GM23338 (cell line): ENCODE results near the gene MET. TPM values are rescaled to one million over a fixed set of nuclear protein-coding genes. Genes with fewer than 3 reads are reported as not detected.
"Not testable (repeated sequence)": the region's sequence is repeated elsewhere in the genome, so short reads cannot be mapped to it uniquely, and the experiment has no call there.

Experiments used
- ATAC-seq: fragments of 200-7000 bp; cut with Tn5 transposase; 3 replicates; pipeline ENCODE4 v1.9.1; 2020
- DNase-seq: peaks from one replicate; pipeline ENCODE4 v3.0.0-alpha.2; 2015; ENCODE audit warnings: low spot score
- H2AFZ ChIP-seq: fragments of 200-600 bp; sonication (generic); 2 replicates; pipeline ENCODE4 v1.8.0; 2016; ENCODE audit warnings: antibody characterized with exemption, mild to moderate bottlenecking, moderate library complexity
- H3F3A ChIP-seq: fragments of 200-600 bp; sonication (generic); replicated peaks from 2 replicates; pipeline ENCODE4 v1.8.0; 2017; ENCODE audit warnings: antibody characterized with exemption, mixed run types, low read depth
- H3K27ac ChIP-seq: fragments of 200-600 bp; sonication (generic); 2 replicates; pipeline ENCODE4 v1.6.1; 2016; ENCODE audit warnings: low read depth
- H3K27me3 ChIP-seq: fragments of 200-600 bp; sonication (generic); 2 replicates; pipeline ENCODE4 v1.8.0; 2016; ENCODE audit warnings: mild to moderate bottlenecking, mixed run types, moderate library complexity; ENCODE audit not compliant: insufficient read depth
- H3K36me3 ChIP-seq: fragments of 200-600 bp; sonication (generic); 2 replicates; pipeline ENCODE4 v1.8.0; 2016; ENCODE audit warnings: mild to moderate bottlenecking; ENCODE audit not compliant: insufficient read depth
- H3K4me1 ChIP-seq: fragments of 200-600 bp; sonication (generic); 2 replicates; pipeline ENCODE4 v1.8.0; 2016; ENCODE audit warnings: mild to moderate bottlenecking, moderate library complexity; ENCODE audit not compliant: insufficient read depth
- H3K4me2 ChIP-seq: fragments of 200-600 bp; sonication (generic); 2 replicates; pipeline ENCODE4 v1.7.1; 2017; ENCODE audit warnings: mixed run types
- H3K4me3 ChIP-seq: fragments of 200-600 bp; sonication (generic); 2 replicates; pipeline ENCODE4 v1.6.1; 2016; ENCODE audit warnings: mixed run types
- H3K79me2 ChIP-seq: fragments of 200-600 bp; sonication (generic); replicated peaks from 2 replicates; pipeline ENCODE4 v1.8.0; 2017; ENCODE audit warnings: mild to moderate bottlenecking; ENCODE audit not compliant: insufficient read depth
- H3K9me2 ChIP-seq: fragments of 200-600 bp; sonication (generic); 2 replicates; pipeline ENCODE4 v1.8.0; 2017; ENCODE audit not compliant: insufficient read depth
- H4K20me1 ChIP-seq: fragments of 200-600 bp; sonication (generic); replicated peaks from 2 replicates; pipeline ENCODE4 v1.8.0; 2017; ENCODE audit warnings: mild to moderate bottlenecking; ENCODE audit not compliant: insufficient read depth
- H3K27ac Mint-ChIP-seq: 2 replicates; pipeline ENCODE4 v1.8.0; 2020; ENCODE audit warnings: inconsistent platforms, mild to moderate bottlenecking, moderate library complexity, mixed read lengths
- H3K27me3 Mint-ChIP-seq: 3 replicates; pipeline ENCODE4 v1.8.0; 2022; ENCODE audit warnings: low read depth, mild to moderate bottlenecking, moderate library complexity, mixed read lengths, inconsistent platforms; ENCODE audit not compliant: insufficient read depth, poor library complexity
- H3K36me3 Mint-ChIP-seq: 3 replicates; pipeline ENCODE4 v1.8.0; 2021; ENCODE audit warnings: low read depth, mild to moderate bottlenecking, inconsistent platforms, moderate library complexity, mixed read lengths
- H3K4me1 Mint-ChIP-seq: 3 replicates; pipeline ENCODE4 v1.8.0; 2020; ENCODE audit warnings: mild to moderate bottlenecking, inconsistent platforms, mixed read lengths
- H3K4me3 Mint-ChIP-seq: 3 replicates; pipeline ENCODE4 v1.8.0; 2021; ENCODE audit warnings: moderate library complexity, mild to moderate bottlenecking, inconsistent platforms, mixed read lengths
- H3K9me3 Mint-ChIP-seq: 3 replicates; pipeline ENCODE4 v1.8.0; 2020; ENCODE audit warnings: moderate library complexity, mild to moderate bottlenecking, inconsistent platforms, mixed read lengths
- CREB1 ChIP-seq: fragments of 250-450 bp; sonication (Bioruptor Pico); IDR thresholded peaks from 2 replicates; pipeline ENCODE4 v1.5.0; 2020; ENCODE audit warnings: low read depth, mild to moderate bottlenecking, moderate library complexity
- EZH2 ChIP-seq: fragments of 200-600 bp; sonication (generic); IDR thresholded peaks from one replicate; pipeline ENCODE4 v1.8.0; 2017; ENCODE audit warnings: antibody characterized with exemption, mild to moderate bottlenecking, low read depth; ENCODE audit not compliant: unreplicated experiment
- ZNF114 ChIP-seq: fragments of 250-450 bp; sonication (Bioruptor Pico); IDR thresholded peaks from 2 replicates; pipeline ENCODE4 v1.5.0; 2020; ENCODE audit warnings: mild to moderate bottlenecking, moderate library complexity
- polyA plus RNA-seq: library from polyadenylated mRNA; unstranded; fragments of >200 nt; fragmentation: Nextera tagmentation; extraction: Ambion mirVana; gene quantifications from 2 replicates; pipeline ENCODE4 v1.2.1, GENCODE V29; 2016
- total RNA-seq: library from RNA; depleted of rRNA; stranded (reverse); fragments of >200 nt; shearing (Covaris generic); gene quantifications from 2 replicates; pipeline ENCODE4 v1.2.3, GENCODE V29; 2014
- TF ChIP-seq, protein P1 (sequence below), 2 experiments: fragments of 200-600 bp in 1 of 2; sonication (generic) in 1 of 2; conservative IDR thresholded peaks; 2 replicates each; pipeline versions ENCODE4 v1.5.1 to v1.6.1; 2016 to 2017; ENCODE audit warnings: antibody characterized with exemption in 2 of 2, low read depth in 2 of 2, mild to moderate bottlenecking in 2 of 2, moderate library complexity in 1 of 2
- TF ChIP-seq, protein P2 (sequence below): fragments of 250-450 bp; sonication (Bioruptor Pico); IDR thresholded peaks from 2 replicates; pipeline ENCODE4 v1.5.0; 2020; ENCODE audit warnings: mild to moderate bottlenecking, moderate library complexity
- TF ChIP-seq, protein P3 (sequence below): IDR thresholded peaks from one replicate; pipeline ENCODE4 v1.6.1; 2018; ENCODE audit warnings: antibody characterized with exemption; ENCODE audit not compliant: unreplicated experiment

MET gene
- total and polyA plus RNA-seq, 2 experiments from 2014 or later: 4.8 to 23.1 TPM

DNA sequence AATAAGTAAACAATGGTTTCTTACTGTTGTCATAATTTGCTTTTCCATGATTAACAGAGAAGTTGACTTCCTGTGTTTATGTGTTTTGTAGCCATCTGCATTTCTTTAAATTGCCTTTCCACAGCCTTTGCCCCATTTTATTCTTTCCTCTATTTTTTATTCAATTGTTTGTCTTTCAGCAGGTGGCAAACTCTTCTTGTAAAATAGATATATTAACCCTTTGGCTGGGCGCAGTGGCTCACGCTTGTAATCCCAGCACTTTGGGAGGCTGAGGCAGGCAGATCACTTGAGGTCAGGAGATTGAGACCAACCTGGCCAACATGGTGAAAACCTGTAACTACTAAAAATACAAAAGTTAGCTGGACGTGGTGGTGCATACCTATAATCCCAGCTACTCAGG, 139.8 kb downstream of the MET start (continued):
- no peak for TF ChIP-seq CREB1 (CRISPR knock-in tag)
- TF ChIP-seq, protein P1, sequence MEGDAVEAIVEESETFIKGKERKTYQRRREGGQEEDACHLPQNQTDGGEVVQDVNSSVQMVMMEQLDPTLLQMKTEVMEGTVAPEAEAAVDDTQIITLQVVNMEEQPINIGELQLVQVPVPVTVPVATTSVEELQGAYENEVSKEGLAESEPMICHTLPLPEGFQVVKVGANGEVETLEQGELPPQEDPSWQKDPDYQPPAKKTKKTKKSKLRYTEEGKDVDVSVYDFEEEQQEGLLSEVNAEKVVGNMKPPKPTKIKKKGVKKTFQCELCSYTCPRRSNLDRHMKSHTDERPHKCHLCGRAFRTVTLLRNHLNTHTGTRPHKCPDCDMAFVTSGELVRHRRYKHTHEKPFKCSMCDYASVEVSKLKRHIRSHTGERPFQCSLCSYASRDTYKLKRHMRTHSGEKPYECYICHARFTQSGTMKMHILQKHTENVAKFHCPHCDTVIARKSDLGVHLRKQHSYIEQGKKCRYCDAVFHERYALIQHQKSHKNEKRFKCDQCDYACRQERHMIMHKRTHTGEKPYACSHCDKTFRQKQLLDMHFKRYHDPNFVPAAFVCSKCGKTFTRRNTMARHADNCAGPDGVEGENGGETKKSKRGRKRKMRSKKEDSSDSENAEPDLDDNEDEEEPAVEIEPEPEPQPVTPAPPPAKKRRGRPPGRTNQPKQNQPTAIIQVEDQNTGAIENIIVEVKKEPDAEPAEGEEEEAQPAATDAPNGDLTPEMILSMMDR (conservative IDR thresholded peaks at IDR 0.05; ENCODE audit: low read depth in 2 of 2): no peak

DNA sequence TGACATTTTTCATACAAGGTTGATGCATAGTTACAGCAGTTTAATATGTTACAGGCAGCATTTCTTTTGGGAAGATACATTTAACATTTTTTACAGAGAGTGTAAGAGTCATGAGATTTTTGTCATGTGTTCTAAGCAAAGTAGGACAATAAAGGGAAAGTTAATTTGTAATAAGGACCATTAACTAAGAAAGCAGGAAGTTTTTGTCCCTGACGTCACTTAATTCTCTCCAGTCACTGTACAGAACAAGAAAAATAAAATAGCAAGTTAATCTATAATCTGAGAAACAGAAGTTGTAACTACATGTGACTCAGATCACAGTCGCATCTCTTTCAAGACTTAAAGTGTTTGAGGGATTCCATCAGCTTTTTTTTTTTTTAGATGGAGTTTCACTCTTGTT, 140.9 kb downstream of the MET start:
- no peaks in the 10 kb centered on the region for H3K36me3 Mint-ChIP-seq
- TF ChIP-seq EZH2: no peak
- TF ChIP-seq, protein P2, sequence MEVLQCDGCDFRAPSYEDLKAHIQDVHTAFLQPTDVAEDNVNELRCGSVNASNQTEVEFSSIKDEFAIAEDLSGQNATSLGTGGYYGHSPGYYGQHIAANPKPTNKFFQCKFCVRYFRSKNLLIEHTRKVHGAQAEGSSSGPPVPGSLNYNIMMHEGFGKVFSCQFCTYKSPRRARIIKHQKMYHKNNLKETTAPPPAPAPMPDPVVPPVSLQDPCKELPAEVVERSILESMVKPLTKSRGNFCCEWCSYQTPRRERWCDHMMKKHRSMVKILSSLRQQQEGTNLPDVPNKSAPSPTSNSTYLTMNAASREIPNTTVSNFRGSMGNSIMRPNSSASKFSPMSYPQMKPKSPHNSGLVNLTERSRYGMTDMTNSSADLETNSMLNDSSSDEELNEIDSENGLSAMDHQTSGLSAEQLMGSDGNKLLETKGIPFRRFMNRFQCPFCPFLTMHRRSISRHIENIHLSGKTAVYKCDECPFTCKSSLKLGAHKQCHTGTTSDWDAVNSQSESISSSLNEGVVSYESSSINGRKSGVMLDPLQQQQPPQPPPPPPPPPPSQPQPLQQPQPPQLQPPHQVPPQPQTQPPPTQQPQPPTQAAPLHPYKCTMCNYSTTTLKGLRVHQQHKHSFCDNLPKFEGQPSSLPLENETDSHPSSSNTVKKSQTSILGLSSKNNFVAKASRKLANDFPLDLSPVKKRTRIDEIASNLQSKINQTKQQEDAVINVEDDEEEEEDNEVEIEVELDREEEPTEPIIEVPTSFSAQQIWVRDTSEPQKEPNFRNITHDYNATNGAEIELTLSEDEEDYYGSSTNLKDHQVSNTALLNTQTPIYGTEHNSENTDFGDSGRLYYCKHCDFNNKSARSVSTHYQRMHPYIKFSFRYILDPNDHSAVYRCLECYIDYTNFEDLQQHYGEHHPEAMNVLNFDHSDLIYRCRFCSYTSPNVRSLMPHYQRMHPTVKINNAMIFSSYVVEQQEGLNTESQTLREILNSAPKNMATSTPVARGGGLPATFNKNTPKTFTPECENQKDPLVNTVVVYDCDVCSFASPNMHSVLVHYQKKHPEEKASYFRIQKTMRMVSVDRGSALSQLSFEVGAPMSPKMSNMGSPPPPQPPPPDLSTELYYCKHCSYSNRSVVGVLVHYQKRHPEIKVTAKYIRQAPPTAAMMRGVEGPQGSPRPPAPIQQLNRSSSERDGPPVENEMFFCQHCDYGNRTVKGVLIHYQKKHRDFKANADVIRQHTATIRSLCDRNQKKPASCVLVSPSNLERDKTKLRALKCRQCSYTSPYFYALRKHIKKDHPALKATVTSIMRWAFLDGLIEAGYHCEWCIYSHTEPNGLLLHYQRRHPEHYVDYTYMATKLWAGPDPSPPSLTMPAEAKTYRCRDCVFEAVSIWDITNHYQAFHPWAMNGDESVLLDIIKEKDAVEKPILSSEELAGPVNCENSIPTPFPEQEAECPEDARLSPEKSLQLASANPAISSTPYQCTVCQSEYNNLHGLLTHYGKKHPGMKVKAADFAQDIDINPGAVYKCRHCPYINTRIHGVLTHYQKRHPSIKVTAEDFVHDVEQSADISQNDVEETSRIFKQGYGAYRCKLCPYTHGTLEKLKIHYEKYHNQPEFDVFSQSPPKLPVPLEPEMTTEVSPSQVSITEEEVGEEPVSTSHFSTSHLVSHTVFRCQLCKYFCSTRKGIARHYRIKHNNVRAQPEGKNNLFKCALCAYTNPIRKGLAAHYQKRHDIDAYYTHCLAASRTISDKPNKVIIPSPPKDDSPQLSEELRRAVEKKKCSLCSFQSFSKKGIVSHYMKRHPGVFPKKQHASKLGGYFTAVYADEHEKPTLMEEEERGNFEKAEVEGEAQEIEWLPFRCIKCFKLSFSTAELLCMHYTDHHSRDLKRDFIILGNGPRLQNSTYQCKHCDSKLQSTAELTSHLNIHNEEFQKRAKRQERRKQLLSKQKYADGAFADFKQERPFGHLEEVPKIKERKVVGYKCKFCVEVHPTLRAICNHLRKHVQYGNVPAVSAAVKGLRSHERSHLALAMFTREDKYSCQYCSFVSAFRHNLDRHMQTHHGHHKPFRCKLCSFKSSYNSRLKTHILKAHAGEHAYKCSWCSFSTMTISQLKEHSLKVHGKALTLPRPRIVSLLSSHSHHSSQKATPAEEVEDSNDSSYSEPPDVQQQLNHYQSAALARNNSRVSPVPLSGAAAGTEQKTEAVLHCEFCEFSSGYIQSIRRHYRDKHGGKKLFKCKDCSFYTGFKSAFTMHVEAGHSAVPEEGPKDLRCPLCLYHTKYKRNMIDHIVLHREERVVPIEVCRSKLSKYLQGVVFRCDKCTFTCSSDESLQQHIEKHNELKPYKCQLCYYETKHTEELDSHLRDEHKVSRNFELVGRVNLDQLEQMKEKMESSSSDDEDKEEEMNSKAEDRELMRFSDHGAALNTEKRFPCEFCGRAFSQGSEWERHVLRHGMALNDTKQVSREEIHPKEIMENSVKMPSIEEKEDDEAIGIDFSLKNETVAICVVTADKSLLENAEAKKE (CRISPR knock-in tag): no peak
- TF ChIP-seq ZNF114: no peak
- TF ChIP-seq, protein P3, sequence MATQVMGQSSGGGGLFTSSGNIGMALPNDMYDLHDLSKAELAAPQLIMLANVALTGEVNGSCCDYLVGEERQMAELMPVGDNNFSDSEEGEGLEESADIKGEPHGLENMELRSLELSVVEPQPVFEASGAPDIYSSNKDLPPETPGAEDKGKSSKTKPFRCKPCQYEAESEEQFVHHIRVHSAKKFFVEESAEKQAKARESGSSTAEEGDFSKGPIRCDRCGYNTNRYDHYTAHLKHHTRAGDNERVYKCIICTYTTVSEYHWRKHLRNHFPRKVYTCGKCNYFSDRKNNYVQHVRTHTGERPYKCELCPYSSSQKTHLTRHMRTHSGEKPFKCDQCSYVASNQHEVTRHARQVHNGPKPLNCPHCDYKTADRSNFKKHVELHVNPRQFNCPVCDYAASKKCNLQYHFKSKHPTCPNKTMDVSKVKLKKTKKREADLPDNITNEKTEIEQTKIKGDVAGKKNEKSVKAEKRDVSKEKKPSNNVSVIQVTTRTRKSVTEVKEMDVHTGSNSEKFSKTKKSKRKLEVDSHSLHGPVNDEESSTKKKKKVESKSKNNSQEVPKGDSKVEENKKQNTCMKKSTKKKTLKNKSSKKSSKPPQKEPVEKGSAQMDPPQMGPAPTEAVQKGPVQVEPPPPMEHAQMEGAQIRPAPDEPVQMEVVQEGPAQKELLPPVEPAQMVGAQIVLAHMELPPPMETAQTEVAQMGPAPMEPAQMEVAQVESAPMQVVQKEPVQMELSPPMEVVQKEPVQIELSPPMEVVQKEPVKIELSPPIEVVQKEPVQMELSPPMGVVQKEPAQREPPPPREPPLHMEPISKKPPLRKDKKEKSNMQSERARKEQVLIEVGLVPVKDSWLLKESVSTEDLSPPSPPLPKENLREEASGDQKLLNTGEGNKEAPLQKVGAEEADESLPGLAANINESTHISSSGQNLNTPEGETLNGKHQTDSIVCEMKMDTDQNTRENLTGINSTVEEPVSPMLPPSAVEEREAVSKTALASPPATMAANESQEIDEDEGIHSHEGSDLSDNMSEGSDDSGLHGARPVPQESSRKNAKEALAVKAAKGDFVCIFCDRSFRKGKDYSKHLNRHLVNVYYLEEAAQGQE: no peak

DNA sequence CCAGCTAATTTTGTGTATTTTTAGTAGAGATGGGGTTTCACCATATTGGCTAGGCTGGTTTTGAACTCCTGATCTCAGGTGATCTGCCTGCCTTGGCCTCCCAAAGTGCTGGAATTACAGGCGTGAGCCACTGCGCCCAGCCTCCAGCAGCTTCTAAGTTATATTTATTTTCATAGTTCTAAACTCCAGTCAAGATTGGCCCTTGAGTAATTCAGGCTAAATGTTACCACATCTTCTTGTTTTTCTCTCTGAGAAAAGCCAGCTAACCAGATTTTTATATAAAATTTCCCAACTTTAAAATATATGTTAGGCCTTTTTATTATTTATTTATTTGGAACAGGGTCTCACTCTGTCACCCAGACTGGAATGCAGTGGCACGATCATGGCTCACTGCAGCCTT, 141.4 kb downstream of the MET start:
- not testable (repeated sequence) for H3K27me3 ChIP-seq, H3K27ac Mint-ChIP-seq, H3K36me3 Mint-ChIP-seq, ATAC-seq, H3K4me3 ChIP-seq, H2AFZ ChIP-seq, H3K9me3 Mint-ChIP-seq, H3K79me2 ChIP-seq, H4K20me1 ChIP-seq, H3F3A ChIP-seq, H3K4me3 Mint-ChIP-seq, H3K27me3 Mint-ChIP-seq, H3K4me2 ChIP-seq, DNase-seq, H3K36me3 ChIP-seq, H3K27ac ChIP-seq, H3K9me2 ChIP-seq
- H3K4me1 Mint-ChIP-seq: peaks cover 29% of the 10 kb centered on the region
- peaks cover 13% of the 10 kb centered on the region; the same call in 1 of the 2 replicates for H3K4me1 ChIP-seq

More for the DNA sequence above, 140.9 kb downstream of the MET start:
- no peaks in the 10 kb centered on the region for H4K20me1 ChIP-seq
- H3K27me3 Mint-ChIP-seq: no peaks in the 10 kb centered on the region
- H3K9me3 Mint-ChIP-seq: no peaks in the 10 kb centered on the region
- H3K36me3 ChIP-seq: no peaks in the 10 kb centered on the region
- DNase-seq: no peak
- no peak overlapping the region for H3K27ac ChIP-seq
- H3K4me1 ChIP-seq: peaks cover 13% of the 10 kb centered on the region; the same call in 1 of the 2 replicates
- no peaks in the 10 kb centered on the region for H3F3A ChIP-seq
- no peak overlapping the region for H3K4me3 ChIP-seq
- no peaks in the 10 kb centered on the region for H3K27me3 ChIP-seq
- H2AFZ ChIP-seq: no peak overlapping the region
- peaks cover 34% of the 10 kb centered on the region for H3K4me1 Mint-ChIP-seq
- no peaks in the 10 kb centered on the region for H3K79me2 ChIP-seq
- no peaks in the 10 kb centered on the region for H3K9me2 ChIP-seq
- H3K27ac Mint-ChIP-seq: no peak overlapping the region
- H3K4me3 Mint-ChIP-seq: no peak overlapping the region
- no peak for ATAC-seq
- H3K4me2 ChIP-seq: no peak overlapping the region
